Head of caudate nucleus (tissue), 42 donors: ENCODE data around the gene ZNF550.

ENCODE experiments used
- DNase-seq, 42 donors: peaks; one replicate each; pipeline versions ENCODE4 v3.0.0 to v3.0.0-alpha.2; 2020 to 2021; ENCODE audit warnings: mixed read lengths in 7 of 42
- intact Hi-C: fragments of 100-400 bp; cut with DNase I; formaldehyde crosslinking; loops from one replicate; pipeline ENCODE4 v1.15.0; 2022

ZNF550 gene

GRCh38 chr19:57559404-57560025, at the start of gene ZNF550:
Gene ZNF550 (minus strand): TSS chr19:57559863. CDS start chr19:57559682, 181 bp downstream.
- intact Hi-C loops = no loop called here
- DNase-seq = peak; percentile 88 to 97 (median 93)

DNA sequence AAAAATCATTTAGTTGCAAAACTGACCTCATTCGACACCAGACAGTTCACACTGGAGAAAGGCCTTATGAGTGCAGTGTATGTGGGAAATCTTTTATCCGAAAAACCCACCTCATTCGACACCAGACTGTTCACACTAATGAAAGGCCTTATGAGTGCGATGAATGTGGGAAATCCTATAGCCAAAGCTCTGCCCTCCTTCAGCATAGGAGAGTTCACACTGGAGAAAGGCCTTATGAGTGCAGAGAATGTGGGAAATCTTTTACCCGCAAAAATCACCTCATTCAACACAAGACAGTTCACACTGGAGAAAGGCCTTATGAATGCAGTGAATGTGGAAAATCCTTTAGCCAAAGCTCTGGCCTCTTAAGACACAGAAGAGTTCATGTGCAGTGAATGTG, 47.3 kb upstream of the ZNF550 start:
- DNase-seq = no peak
- intact Hi-C loops = loop anchor here (10.0 kb wide), 1 partner anchor 78 kb away; the partner anchor contains the start of gene ZNF551

DNA sequence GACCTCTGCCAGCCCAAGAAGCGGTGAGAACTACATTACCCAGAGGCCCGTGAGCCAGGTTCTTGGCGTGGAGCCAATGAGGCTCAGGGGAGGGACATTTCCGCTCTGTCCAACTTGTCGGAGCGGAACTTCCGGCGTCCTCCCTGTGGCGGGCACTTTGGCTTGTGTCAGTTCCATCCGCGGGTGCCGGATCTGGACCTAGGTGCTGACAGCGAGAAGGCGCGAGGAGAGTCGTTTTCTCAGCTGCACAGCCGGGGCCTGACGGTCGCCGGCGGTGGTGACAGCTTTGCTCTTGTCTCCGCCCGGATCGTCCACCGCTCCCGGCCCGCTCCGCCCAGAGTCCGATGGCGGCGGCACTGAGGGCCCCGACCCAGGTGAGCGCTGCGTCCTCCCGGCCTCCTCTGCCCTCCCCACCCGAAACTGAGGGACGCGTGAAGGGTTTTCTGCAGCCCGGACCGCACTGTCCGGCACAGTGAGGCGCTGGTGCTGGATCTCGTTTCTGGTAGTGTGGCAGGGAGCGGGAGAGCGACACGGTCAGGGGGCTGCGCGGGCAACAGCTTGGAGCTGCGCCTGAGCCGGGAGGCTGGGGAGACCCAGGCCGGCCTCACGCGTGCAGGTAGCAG, 40.2 kb upstream of the ZNF550 start, which contains the start of gene ZNF530:
Gene ZNF530, plus strand, starts transcription at position 125 of the 623 bp plus-strand sequence. CDS start 4,461 bp downstream, outside the sequence.
- intact Hi-C loops = loop anchor here (10.0 kb wide), 1 partner anchor 85 kb away; the partner anchor contains the start of gene ZNF551
- peak; percentile 90 to 98 (median 95) for DNase-seq

- no peak for DNase-seq
- intact Hi-C loops = no loop called here
These were observed 39.7 kb upstream of the ZNF550 start for GRCh38 chr19:57599377-57599760.

DNA sequence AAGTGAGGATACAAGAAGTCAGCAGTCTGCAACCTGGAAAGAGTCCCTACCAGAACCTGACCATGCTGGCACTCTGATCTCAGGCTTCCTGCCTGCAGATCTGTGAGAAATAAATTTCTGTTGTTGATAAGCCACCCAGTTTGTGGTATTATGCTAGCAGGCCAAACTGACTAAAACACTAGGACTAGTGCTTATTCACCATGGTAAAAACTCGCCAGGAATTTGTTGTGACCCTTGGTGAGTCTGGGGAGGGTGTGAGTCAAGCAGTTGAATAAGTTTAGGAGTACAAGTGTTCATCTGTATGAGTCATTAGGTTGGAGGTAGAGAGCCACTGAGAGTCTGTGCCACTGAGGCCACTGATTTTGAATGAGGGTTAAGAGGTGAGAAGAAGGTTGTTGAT, 27.9 kb upstream of the ZNF550 start:
- intact Hi-C loops = no loop called here
- no peak for DNase-seq

DNA sequence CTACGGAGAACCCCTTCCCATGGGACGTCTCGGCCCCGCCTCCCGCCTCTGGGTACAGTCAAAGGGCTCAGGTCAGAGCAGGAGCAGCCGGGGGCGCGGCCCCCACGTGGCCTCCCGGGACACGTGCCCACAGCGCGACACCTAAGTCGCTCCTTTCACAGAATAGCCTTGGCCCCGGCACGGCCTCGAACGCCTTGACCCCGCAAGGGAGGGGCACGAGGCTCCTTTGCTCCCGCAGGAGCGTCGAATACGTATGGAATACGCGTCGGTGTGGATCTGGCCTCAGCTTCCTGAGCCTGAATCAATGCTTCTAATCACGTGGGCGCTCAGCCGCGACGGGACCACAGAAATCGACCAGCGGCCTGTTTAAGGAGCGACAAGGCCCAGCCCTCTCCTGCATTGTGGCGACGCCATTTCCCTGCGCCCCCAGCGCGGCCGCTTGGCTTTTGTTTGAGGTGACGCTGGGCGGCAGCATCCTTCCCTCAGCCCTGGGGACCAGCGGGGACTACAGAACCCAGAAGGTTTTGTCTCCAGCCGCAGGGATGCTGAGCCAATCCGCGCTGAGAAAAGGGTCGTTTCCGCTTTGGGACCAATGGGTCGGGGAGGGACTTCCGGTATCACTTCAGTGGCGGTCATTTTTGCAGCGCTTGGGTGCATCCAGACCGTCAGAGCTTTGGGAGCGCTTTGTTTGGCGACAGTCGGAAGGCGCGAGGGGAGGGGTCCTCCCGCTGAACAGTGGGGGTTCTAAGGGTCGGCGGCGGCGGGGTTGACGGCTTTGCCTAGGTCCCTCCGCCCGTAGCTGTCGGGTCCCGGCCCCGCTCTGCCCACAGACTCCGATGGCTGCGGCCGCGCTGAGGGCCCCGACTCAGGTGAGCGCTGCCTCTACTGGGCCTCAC, 24.1 kb upstream of the ZNF550 start, which contains the start of gene ZIK1:
Gene ZIK1, plus strand, starts transcription at position 625 of the 896 bp plus-strand sequence. Its CDS starts 212 bp downstream, at position 837.
- DNase-seq = peak; percentile 90 to 99 (median 97)
- intact Hi-C loops = no loop called here

- peak in 1 of 42 donors; percentile 12 for DNase-seq
- intact Hi-C loops = no loop called here
These were observed 23.4 kb upstream of the ZNF550 start for GRCh38 chr19:57583104-57583520.

GRCh38 chr19:57578487-57579205, 19.0 kb upstream of the ZNF550 start, which contains the start of gene ZNF416:
Gene ZNF416 (minus strand): TSS chr19:57578911. CDS start chr19:57578704, 207 bp downstream.
- peak; percentile 96 to 100 (median 98) for DNase-seq
- intact Hi-C loops = loop anchor here (10.0 kb wide), 1 partner anchor 56 kb away; the partner anchor contains the start of gene ZNF211

GRCh38 chr19:57576661-57577060, 17.0 kb upstream of the ZNF550 start:
- DNase-seq = no peak
- intact Hi-C loops = loop anchor here (10.0 kb wide), 1 partner anchor 58 kb away; the partner anchor contains the start of gene ZNF211

- DNase-seq = no peak
- intact Hi-C loops = loop anchor here (10.0 kb wide), 1 partner anchor 62 kb away; the partner anchor contains the start of gene ZNF211
These were observed 12.8 kb upstream of the ZNF550 start for GRCh38 chr19:57572415-57572947.

GRCh38 chr19:57570707-57571106, 11.0 kb upstream of the ZNF550 start:
- DNase-seq = peak in 37 of 42 donors; percentile 6 to 91 (median 50)
- intact Hi-C loops = loop anchor here (10.0 kb wide), 1 partner anchor 64 kb away; the partner anchor contains the start of gene ZNF211

DNA sequence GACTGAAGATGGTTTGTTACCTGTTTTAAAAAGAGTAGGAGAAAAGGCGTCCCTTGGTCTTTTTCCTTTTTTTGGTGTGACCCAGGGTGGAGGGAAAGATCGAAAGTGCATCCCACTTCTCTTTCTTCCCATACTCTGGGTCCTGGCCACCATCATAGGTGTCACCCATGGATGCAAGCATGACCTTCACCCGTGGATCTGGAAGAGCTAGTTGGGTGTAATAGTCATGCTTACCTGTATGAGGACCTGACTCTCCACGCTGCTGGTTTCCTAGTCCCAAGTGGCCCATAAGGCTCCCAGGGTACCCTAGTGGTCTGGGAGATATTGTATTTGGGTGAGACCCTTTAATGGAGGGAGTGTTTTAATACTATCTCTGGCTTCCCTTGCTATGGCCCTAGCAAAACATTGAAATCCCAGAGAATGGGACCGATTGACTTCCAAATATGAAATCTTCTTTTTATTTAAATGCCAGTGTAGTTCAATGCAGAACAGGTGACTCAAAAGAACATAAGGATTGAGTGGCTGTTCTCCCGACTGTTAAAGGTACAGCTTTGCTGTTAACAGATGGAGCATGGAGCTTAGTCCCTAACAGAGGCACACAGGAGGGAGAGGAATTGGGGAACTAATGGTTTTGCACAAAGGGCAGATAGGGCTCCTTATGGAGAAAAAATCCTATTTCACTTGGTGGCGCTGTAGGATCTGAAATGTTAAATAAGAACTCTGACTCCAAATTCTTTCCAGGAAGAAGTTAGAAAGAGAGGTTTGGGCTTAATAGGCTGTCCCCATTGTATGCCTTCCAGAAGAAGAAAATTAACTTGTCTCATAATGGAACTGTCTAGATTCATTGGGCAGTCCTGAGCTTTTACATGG, 7.0 kb upstream of the ZNF550 start:
- DNase-seq = no peak
- intact Hi-C loops = no loop called here

- DNase-seq = no peak
- intact Hi-C loops = no loop called here
These were observed 3.9 kb upstream of the ZNF550 start for GRCh38 chr19:57563547-57563946.

- intact Hi-C loops = no loop called here
- peak in 13 of 42 donors; percentile 4 to 39 (median 8) for DNase-seq
These were observed 407 bp upstream of the ZNF550 start for GRCh38 chr19:57560049-57560491.

GRCh38 chr19:57559008-57559403, 657 bp downstream of the ZNF550 start:
- DNase-seq = peak in 8 of 42 donors; percentile 4 to 53 (median 20)
- intact Hi-C loops = no loop called here

- intact Hi-C loops = no loop called here
- DNase-seq = peak in 1 of 42 donors; percentile 4
These were observed 1.1 kb downstream of the ZNF550 start for GRCh38 chr19:57558525-57558924.

DNA sequence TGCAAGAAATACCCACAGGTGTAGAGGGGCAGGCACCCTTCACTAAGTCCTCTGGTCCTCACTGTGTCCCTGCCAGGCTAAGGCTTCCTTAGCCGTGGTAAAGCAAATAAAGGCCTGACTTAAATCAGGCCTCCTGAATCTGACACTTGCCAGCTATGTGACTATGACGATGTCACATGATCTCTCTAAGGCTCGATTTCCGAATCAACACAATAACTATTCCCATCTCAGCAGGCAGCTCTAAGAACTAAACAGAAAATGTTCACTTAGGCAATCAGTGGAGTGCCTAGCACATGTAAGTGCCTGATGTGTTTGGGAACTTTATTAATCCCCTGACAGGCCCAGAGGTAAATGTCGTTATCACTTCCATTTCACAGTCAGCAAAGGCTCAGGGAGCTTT, 2.0 kb downstream of the ZNF550 start:
- no peak for DNase-seq
- intact Hi-C loops = no loop called here
